Breast epithelium (tissue), 4 donors: ENCODE measurements around the gene NCAM2. TPM values are rescaled to one million over a fixed set of nuclear protein-coding genes. Genes with fewer than 3 reads are reported as not detected.

Experiments used
- DNase-seq, 2 donors: peaks; one replicate each; pipeline ENCODE4 v3.0.0-alpha.2; 2019; ENCODE audit warnings: low spot score in 2 of 2
- H3K27ac ChIP-seq, 2 donors: fragments of 200-600 bp; sonication (generic) in 1 of 2; one replicate each; pipeline ENCODE4 v1.5.1; 2016 to 2019; ENCODE audit warnings: mild to moderate bottlenecking in 1 of 2
- H3K27me3 ChIP-seq, 2 donors: fragments of 200-600 bp; sonication (generic) in 1 of 2; one replicate each; pipeline versions ENCODE4 v1.5.1 to v1.6.0; 2017 to 2019; ENCODE audit warnings: control low read depth in 1 of 2, mild to moderate bottlenecking in 1 of 2
- H3K36me3 ChIP-seq: fragments of 200-600 bp; one replicate; pipeline ENCODE4 v1.5.1; 2019
- H3K4me1 ChIP-seq, 2 donors: fragments of 200-600 bp; sonication (generic); one replicate each; pipeline ENCODE4 v1.5.1; 2016 to 2019; ENCODE audit warnings: control low read depth in 1 of 2
- H3K4me3 ChIP-seq, 3 donors: fragments of 200-600 bp; sonication (generic); 1 replicate in 2 of 3; 2 replicates in 1 of 3; pipeline ENCODE4 v1.5.1; 2016 to 2019; ENCODE audit warnings: mild to moderate bottlenecking in 3 of 3, moderate library complexity in 2 of 3
- H3K9me3 ChIP-seq, 2 donors: fragments of 200-600 bp; sonication (generic) in 1 of 2; one replicate each; pipeline ENCODE4 v1.5.1; 2016 to 2019; ENCODE audit warnings: control low read depth in 1 of 2
- POLR2A ChIP-seq: fragments of 450-650 bp; IDR thresholded peaks from one replicate; pipeline ENCODE4 v1.6.1; 2016; ENCODE audit warnings: antibody characterized with exemption, mild to moderate bottlenecking, moderate library complexity
- POLR2AphosphoS5 ChIP-seq, 3 donors: sonication (generic); formaldehyde crosslinking; IDR thresholded peaks; one replicate each; pipeline ENCODE4 v1.6.1; 2017; ENCODE audit warnings: antibody characterized with exemption in 3 of 3
- intact Hi-C: fragments of 100-400 bp; cut with DNase I; formaldehyde crosslinking; loops from one replicate; pipeline ENCODE4 v1.15.1; 2023; ENCODE audit warnings: low total_unique reads
- total RNA-seq, 3 donors: library from RNA; depleted of rRNA; stranded (reverse); fragments of >200 nt; gene quantifications; one replicate each; pipeline ENCODE4 v1.1.0, GENCODE V29; 2016
- TF ChIP-seq, protein P1 (sequence below), 3 donors: fragments of 450-650 bp; IDR thresholded peaks; one replicate each; pipeline ENCODE4 v1.5.1; 2016 to 2017; ENCODE audit warnings: antibody characterized with exemption in 3 of 3, mild to moderate bottlenecking in 3 of 3, moderate library complexity in 3 of 3

Gene NCAM2
- total RNA-seq, 3 donors from 2014 or later: 2.6 to 6.3 (median 3.6) TPM

DNA sequence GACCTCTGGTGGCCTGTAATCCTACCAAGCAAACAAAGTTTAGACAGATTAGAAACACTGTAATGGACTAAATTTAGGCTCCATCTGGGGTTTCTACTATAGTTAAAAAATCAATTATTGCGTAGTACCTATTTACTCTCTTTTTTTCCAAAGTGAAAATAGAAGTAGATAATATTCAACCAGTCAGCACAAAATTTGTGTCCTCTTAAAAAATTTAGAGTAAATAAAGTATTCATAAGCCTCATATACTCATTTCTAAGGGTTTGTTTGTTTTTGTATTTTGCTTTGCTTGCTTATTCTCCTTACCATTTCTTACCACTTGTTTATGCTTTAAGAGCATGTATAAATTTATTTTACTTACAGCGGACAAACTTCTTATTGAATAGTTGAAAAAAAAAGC, 54.5 kb downstream of the NCAM2 start:
- Histone ChIP-seq H3K4me1 (no peaks in the 10 kb centered on the region), H3K27me3 (no peaks in the 10 kb centered on the region), H3K27ac (no peak overlapping the region), H3K4me3 (no peak overlapping the region), H3K36me3 (no peaks in the 10 kb centered on the region), H3K9me3 (no peaks in the 10 kb centered on the region)
- intact Hi-C loops: no loop called here
- no peak for TF ChIP-seq POLR2A
- DNase-seq: no peak

DNA sequence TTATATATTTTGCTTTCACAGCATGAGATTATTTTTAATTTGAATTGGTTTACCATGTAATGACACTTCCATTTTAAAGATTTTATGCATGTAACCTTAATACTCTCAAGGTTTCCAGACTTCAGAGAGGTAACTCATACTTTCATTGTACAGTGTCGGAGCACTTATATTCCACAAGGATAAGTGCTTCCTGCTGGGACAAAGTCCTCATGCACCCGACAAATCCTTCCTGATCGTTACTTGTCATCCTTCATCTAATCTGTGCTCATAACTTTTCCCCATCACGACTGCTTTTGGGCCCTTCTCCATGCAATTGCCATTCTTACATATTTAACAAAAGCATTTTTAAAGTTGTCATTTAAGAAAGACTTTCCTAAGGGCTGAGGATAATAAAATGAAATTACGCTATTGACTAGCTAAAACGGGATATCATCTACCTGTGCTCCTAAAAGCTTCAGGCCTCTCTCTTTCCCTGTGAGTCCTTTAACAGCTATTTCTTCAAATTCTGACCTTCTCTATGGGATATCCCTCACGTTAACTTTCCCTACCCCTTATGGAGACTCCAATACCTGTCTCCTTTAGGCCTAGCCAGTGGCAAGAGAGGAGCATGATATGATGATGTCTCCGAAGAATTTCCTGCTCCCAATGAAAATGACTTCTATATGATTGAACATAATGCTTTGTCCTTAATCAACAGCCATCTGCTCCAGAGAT, 59.3 kb downstream of the NCAM2 start:
- intact Hi-C loops: no loop called here
- TF ChIP-seq POLR2A (no peak), POLR2AphosphoS5 (IDR thresholded peaks at IDR 0.05) (no peak)
- TF ChIP-seq, protein P1, sequence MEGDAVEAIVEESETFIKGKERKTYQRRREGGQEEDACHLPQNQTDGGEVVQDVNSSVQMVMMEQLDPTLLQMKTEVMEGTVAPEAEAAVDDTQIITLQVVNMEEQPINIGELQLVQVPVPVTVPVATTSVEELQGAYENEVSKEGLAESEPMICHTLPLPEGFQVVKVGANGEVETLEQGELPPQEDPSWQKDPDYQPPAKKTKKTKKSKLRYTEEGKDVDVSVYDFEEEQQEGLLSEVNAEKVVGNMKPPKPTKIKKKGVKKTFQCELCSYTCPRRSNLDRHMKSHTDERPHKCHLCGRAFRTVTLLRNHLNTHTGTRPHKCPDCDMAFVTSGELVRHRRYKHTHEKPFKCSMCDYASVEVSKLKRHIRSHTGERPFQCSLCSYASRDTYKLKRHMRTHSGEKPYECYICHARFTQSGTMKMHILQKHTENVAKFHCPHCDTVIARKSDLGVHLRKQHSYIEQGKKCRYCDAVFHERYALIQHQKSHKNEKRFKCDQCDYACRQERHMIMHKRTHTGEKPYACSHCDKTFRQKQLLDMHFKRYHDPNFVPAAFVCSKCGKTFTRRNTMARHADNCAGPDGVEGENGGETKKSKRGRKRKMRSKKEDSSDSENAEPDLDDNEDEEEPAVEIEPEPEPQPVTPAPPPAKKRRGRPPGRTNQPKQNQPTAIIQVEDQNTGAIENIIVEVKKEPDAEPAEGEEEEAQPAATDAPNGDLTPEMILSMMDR (IDR thresholded peaks at IDR 0.05): no peak
- Histone ChIP-seq H3K4me1 (no peaks in the 10 kb centered on the region), H3K36me3 (no peaks in the 10 kb centered on the region), H3K27me3 (no peaks in the 10 kb centered on the region), H3K9me3 (no peaks in the 10 kb centered on the region), H3K4me3 (no peak overlapping the region), H3K27ac (no peak overlapping the region)
- no peak for DNase-seq

DNA sequence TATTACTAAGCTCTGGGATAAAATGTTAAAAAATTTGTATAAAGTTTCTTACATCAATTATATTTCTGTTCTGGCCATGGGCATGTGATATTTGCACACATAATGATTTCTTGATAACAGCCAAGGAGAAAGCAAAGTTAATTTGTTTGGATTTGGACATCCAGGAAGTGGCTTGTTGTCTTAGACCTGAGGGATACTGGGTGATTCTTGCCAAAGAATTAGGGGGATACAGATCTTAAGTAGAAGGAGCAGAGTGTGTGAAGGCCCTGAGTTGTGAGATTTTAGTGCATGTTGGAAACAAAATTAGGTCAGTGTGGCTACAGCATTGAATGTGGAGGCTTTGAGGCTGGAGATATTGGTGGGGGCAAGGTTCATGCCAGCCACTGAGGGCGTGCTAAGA, 65.6 kb downstream of the NCAM2 start:
- Histone ChIP-seq H3K4me3 (no peak overlapping the region), H3K27ac (no peak overlapping the region), H3K9me3 (no peaks in the 10 kb centered on the region), H3K36me3 (no peaks in the 10 kb centered on the region), H3K27me3 (no peaks in the 10 kb centered on the region), H3K4me1 (no peaks in the 10 kb centered on the region)
- no peak for DNase-seq
- TF ChIP-seq POLR2AphosphoS5 (IDR thresholded peaks at IDR 0.05) (no peak), POLR2A (no peak)
- TF ChIP-seq, protein P1 (IDR thresholded peaks at IDR 0.05): no peak
- intact Hi-C loops: no loop called here

- Histone ChIP-seq H3K4me3 (no peak overlapping the region), H3K36me3 (no peaks in the 10 kb centered on the region), H3K27ac (no peak overlapping the region), H3K9me3 (no peaks in the 10 kb centered on the region), H3K27me3 (no peaks in the 10 kb centered on the region), H3K4me1 (no peaks in the 10 kb centered on the region)
- no peak for DNase-seq
- intact Hi-C loops: no loop called here
- no peak for TF ChIP-seq POLR2A
- TF ChIP-seq, protein P1 (IDR thresholded peaks at IDR 0.05): no peak
- no peak for TF ChIP-seq POLR2AphosphoS5 (IDR thresholded peaks at IDR 0.05)
Measured at GRCh38 chr21:21064353-21064752, 66.1 kb downstream of the NCAM2 start.

DNA sequence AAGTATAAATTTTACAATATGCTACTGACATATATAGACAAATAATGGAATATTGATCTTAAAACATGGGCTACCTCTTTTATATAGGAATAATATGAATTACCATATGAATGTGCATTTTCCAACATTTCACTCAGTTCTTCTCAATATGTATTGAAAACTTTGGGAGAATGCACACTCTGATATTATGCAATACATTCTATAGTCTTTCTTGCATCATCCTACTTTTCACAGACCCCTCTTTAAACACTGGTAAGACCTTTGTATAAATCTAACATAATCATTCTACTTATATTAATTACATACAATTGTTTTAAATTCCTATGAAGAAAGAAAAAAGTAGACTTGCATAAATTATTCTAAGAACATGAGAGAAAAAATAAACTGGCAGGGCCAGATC, 69.2 kb downstream of the NCAM2 start:
- TF ChIP-seq, protein P1 (IDR thresholded peaks at IDR 0.05): no peak
- TF ChIP-seq POLR2A (no peak), POLR2AphosphoS5 (IDR thresholded peaks at IDR 0.05) (no peak)
- Histone ChIP-seq H3K27ac (no peak overlapping the region), H3K4me1 (no peaks in the 10 kb centered on the region), H3K9me3 (no peaks in the 10 kb centered on the region), H3K4me3 (no peak overlapping the region), H3K36me3 (no peaks in the 10 kb centered on the region), H3K27me3 (no peaks in the 10 kb centered on the region)
- no peak for DNase-seq
- intact Hi-C loops: no loop called here
